H9 (cell line): ENCODE results near the gene CLK2. TPM values are rescaled to one million over a fixed set of nuclear protein-coding genes. Genes with fewer than 3 reads are reported as not detected.

Experiments
- DNase-seq: peaks from one replicate; pipeline ENCODE4 v3.0.0-alpha.2; 2017
- H2AFZ ChIP-seq: one replicate; pipeline ENCODE4 v1.6.1; 2013; ENCODE audit warnings: mild to moderate bottlenecking, low read length, control low read depth, moderate library complexity
- H2AK5ac ChIP-seq: 2 replicates; pipeline ENCODE4 v1.6.1; 2013; ENCODE audit warnings: low read length, control low read depth, mixed read lengths; ENCODE audit not compliant: insufficient read length
- H2BK120ac ChIP-seq: one replicate; pipeline ENCODE4 v1.6.1; 2013; ENCODE audit warnings: low read depth, mild to moderate bottlenecking, low read length, control low read depth, inconsistent platforms; ENCODE audit not compliant: poor library complexity, severe bottlenecking
- H2BK12ac ChIP-seq: 2 replicates; pipeline ENCODE4 v1.6.1; 2013; ENCODE audit warnings: low read length, control low read depth, mixed read lengths, low read depth; ENCODE audit not compliant: insufficient read length
- H2BK15ac ChIP-seq: 2 replicates; pipeline ENCODE4 v1.6.1; 2013; ENCODE audit warnings: low read depth, low read length, control low read depth
- H2BK20ac ChIP-seq: one replicate; pipeline ENCODE4 v1.6.1; 2013; ENCODE audit warnings: low read depth, mild to moderate bottlenecking, low read length, control low read depth, inconsistent platforms; ENCODE audit not compliant: poor library complexity, severe bottlenecking
- H2BK5ac ChIP-seq: 2 replicates; pipeline ENCODE4 v1.6.1; 2013; ENCODE audit warnings: low read length, control low read depth, mixed read lengths; ENCODE audit not compliant: insufficient read length
- H3K14ac ChIP-seq: 2 replicates; pipeline ENCODE4 v1.6.1; 2013; ENCODE audit warnings: low read length, control low read depth; ENCODE audit not compliant: insufficient read depth
- H3K18ac ChIP-seq: 2 replicates; pipeline ENCODE4 v1.6.1; 2013; ENCODE audit warnings: low read depth, mild to moderate bottlenecking, mixed read lengths, low read length, control low read depth; ENCODE audit not compliant: insufficient read length
- H3K23ac ChIP-seq: 2 replicates; pipeline ENCODE4 v1.6.1; 2013; ENCODE audit warnings: low read length, control low read depth, mixed read lengths, low read depth; ENCODE audit not compliant: insufficient read length
- H3K23me2 ChIP-seq: 2 replicates; pipeline ENCODE4 v1.6.1; 2013; ENCODE audit warnings: low read depth, mild to moderate bottlenecking, mixed read lengths, low read length, control low read depth; ENCODE audit not compliant: insufficient read length, poor library complexity, severe bottlenecking
- H3K27ac ChIP-seq: 2 replicates; pipeline ENCODE4 v1.5.1; 2013; ENCODE audit warnings: low read length, control low read depth, mixed read lengths, low read depth; ENCODE audit not compliant: insufficient read length
- H3K27me3 ChIP-seq: 2 replicates; pipeline ENCODE4 v1.6.1; 2013; ENCODE audit warnings: low read length, control low read depth, inconsistent platforms; ENCODE audit not compliant: insufficient read depth
- H3K4ac ChIP-seq: 2 replicates; pipeline ENCODE4 v1.6.1; 2013; ENCODE audit warnings: low read depth, mild to moderate bottlenecking, control low read depth, inconsistent platforms, low read length, moderate library complexity
- H3K4me1 ChIP-seq: 2 replicates; pipeline ENCODE4 v1.6.1; 2013; ENCODE audit warnings: low read length, control low read depth, inconsistent platforms; ENCODE audit not compliant: insufficient read depth
- H3K4me2 ChIP-seq: 2 replicates; pipeline ENCODE4 v1.6.1; 2013; ENCODE audit warnings: low read length, control low read depth, mixed read lengths; ENCODE audit not compliant: insufficient read length, insufficient read depth
- H3K56ac ChIP-seq: 2 replicates; pipeline ENCODE4 v1.6.1; 2013; ENCODE audit warnings: low read depth, mild to moderate bottlenecking, mixed read lengths, low read length, control low read depth; ENCODE audit not compliant: insufficient read length
- H3K79me1 ChIP-seq: 2 replicates; pipeline ENCODE4 v1.6.1; 2013; ENCODE audit warnings: low read depth, mild to moderate bottlenecking, moderate library complexity, low read length, control low read depth, inconsistent platforms; ENCODE audit not compliant: insufficient read depth, poor library complexity, severe bottlenecking
- H3K79me2 ChIP-seq: 2 replicates; pipeline ENCODE4 v1.6.1; 2013; ENCODE audit warnings: low read length, control low read depth, inconsistent platforms; ENCODE audit not compliant: insufficient read depth
- H3K9ac ChIP-seq: 2 replicates; pipeline ENCODE4 v1.6.1; 2013; ENCODE audit warnings: low read length, control low read depth, mixed read lengths; ENCODE audit not compliant: insufficient read length; ENCODE audit errors: extremely low read depth
- H3K9me3 ChIP-seq: one replicate; pipeline ENCODE4 v1.6.1; 2013; ENCODE audit warnings: low read depth, low read length, inconsistent platforms; ENCODE audit not compliant: control insufficient read depth
- H3T11ph ChIP-seq: one replicate; pipeline ENCODE4 v1.6.1; 2013; ENCODE audit warnings: mild to moderate bottlenecking, low read length, control low read depth, inconsistent platforms
- H4K20me1 ChIP-seq: one replicate; pipeline ENCODE4 v1.6.1; 2013; ENCODE audit not compliant: control insufficient read depth, insufficient read length, insufficient read depth
- H4K5ac ChIP-seq: 2 replicates; pipeline ENCODE4 v1.6.1; 2013; ENCODE audit warnings: low read depth, mild to moderate bottlenecking, mixed read lengths, low read length, control low read depth; ENCODE audit not compliant: insufficient read length
- H4K8ac ChIP-seq: replicated peaks from 2 replicates; pipeline ENCODE4 v1.6.1; 2013; ENCODE audit warnings: low read length, control low read depth, mixed read lengths, low read depth; ENCODE audit not compliant: insufficient read length
- H4K91ac ChIP-seq: 2 replicates; pipeline ENCODE4 v1.6.1; 2013; ENCODE audit warnings: low read depth, mild to moderate bottlenecking, moderate library complexity, mixed read lengths, low read length, control low read depth; ENCODE audit not compliant: insufficient read length
- H3K27ac Mint-ChIP-seq, 3 experiments: 2 replicates in 2 of 3; 3 replicates in 1 of 3; pipeline ENCODE4 v1.8.0; 2020 to 2021; ENCODE audit warnings: mixed read lengths in 3 of 3, mild to moderate bottlenecking in 1 of 3, moderate library complexity in 1 of 3
- H3K27me3 Mint-ChIP-seq: 2 replicates; pipeline ENCODE4 v1.8.0; 2021; ENCODE audit warnings: low read depth, mild to moderate bottlenecking, moderate library complexity, mixed read lengths
- H3K36me3 Mint-ChIP-seq, 3 experiments: 2 replicates in 2 of 3; 3 replicates in 1 of 3; pipeline ENCODE4 v1.8.0; 2020 to 2021; ENCODE audit warnings: low read depth in 3 of 3, mixed read lengths in 3 of 3; ENCODE audit not compliant: insufficient read depth in 1 of 3
- H3K4me1 Mint-ChIP-seq, 2 experiments: 2 replicates each; pipeline ENCODE4 v1.8.0; 2020; ENCODE audit warnings: mixed read lengths in 2 of 2
- H3K4me3 Mint-ChIP-seq, 2 experiments: 2 replicates in 1 of 2; 3 replicates in 1 of 2; pipeline ENCODE4 v1.8.0; 2020 to 2021; ENCODE audit warnings: mild to moderate bottlenecking in 2 of 2, mixed read lengths in 2 of 2, moderate library complexity in 1 of 2
- H3K9me3 Mint-ChIP-seq, 2 experiments: 2 replicates in 1 of 2; 3 replicates in 1 of 2; pipeline ENCODE4 v1.8.0; 2020; ENCODE audit warnings: mild to moderate bottlenecking in 2 of 2, mixed read lengths in 2 of 2, moderate library complexity in 1 of 2
- CTCF ChIP-seq: fragments of 200-600 bp; sonication (generic); conservative IDR thresholded peaks from 3 replicates; pipeline ENCODE4 v1.8.0; 2021; ENCODE audit warnings: antibody characterized with exemption, mild to moderate bottlenecking
- WGBS: extraction: QIAGEN DNeasy Blood & Tissue Kit; methylation state at CpG from one replicate; pipeline ENCODE4 v1.1.7; 2013; ENCODE audit warnings: missing lambda C conversion rate, low lambda C conversion rate, mixed read lengths; ENCODE audit not compliant: insufficient read length; ENCODE audit errors: extremely low coverage; 5-methylcytosine and 5-hydroxymethylcytosine counted together
- total RNA-seq: library from RNA; stranded (reverse); gene quantifications from 2 replicates; pipeline ENCODE4 v1.2.1, GENCODE V29; 2021

CLK2 gene
- total RNA-seq, 1 experiment from 2014 or later, result 77.5 TPM

- peak overlapping the region; percentile 81 to 84; a peak in 4 of 5 replicates for H3K4me3 Mint-ChIP-seq
Observed at GRCh38 chr1:155242805-155243358, 30.4 kb downstream of the CLK2 start.

More at GRCh38 chr1:155242805-155243358, 30.4 kb downstream of the CLK2 start:
- H3K27ac ChIP-seq, result no peak overlapping the region
- no peak overlapping the region for H2AFZ ChIP-seq
- no peak overlapping the region for H3K23ac ChIP-seq
- no peak overlapping the region for H2BK12ac ChIP-seq
- no peaks in the 10 kb centered on the region; the same call in 1 of the 2 replicates for H3K27me3 ChIP-seq
- no peak overlapping the region for H2BK15ac ChIP-seq
- Mint-ChIP-seq H3K9me3 (peaks cover 0 to 3% of the 10 kb centered on the region in 2 experiments; a peak in 1 of 5 replicates), H3K36me3 (peaks cover 4 to 24% (median 24%) of the 10 kb centered on the region in 3 experiments), H3K4me1 (peaks cover 28 to 34% of the 10 kb centered on the region in 2 experiments), H3K27me3 (peaks cover 39% of the 10 kb centered on the region), H3K27ac (no peak overlapping the region)
- no peak overlapping the region for H2BK120ac ChIP-seq
- H4K91ac ChIP-seq, result no peak overlapping the region
- no peak overlapping the region for H3K56ac ChIP-seq
- H3K4me1 ChIP-seq, result no peaks in the 10 kb centered on the region
- no peak overlapping the region for H3T11ph ChIP-seq
- H2BK20ac ChIP-seq, result no peak overlapping the region
- H4K5ac ChIP-seq, result no peak overlapping the region
- H4K20me1 ChIP-seq, result no peaks in the 10 kb centered on the region
- no peak overlapping the region for H2AK5ac ChIP-seq
- TF ChIP-seq CTCF, result no peak
- no peak overlapping the region for H2BK5ac ChIP-seq
- WGBS, result no CpG with 5 or more reads among the region's 3 CpGs
- no peaks in the 10 kb centered on the region for H3K79me1 ChIP-seq
- peak overlapping the region; percentile 60 for H3K4me2 ChIP-seq
- no peak overlapping the region for H3K14ac ChIP-seq
- no peak overlapping the region for H3K18ac ChIP-seq
- no peak overlapping the region for H3K4ac ChIP-seq
- H4K8ac ChIP-seq, result no peak overlapping the region
- no peak for DNase-seq
- H3K79me2 ChIP-seq, result no peaks in the 10 kb centered on the region
- H3K23me2 ChIP-seq, result peaks cover 9% of the 10 kb centered on the region
- no peaks in the 10 kb centered on the region for H3K9me3 ChIP-seq
- H3K9ac ChIP-seq, result peak overlapping the region; percentile 56
